Astrocyte of the spinal cord (primary cell): ENCODE measurements around the gene ZNF780A.

Source experiments
- DNase-seq: peaks from one replicate; pipeline ENCODE4 v3.0.0; 2011; ENCODE audit warnings: low read depth, low spot score
- H3K4me3 ChIP-seq: 2 replicates; pipeline ENCODE4 v1.5.1; 2011; ENCODE audit warnings: low read depth, mild to moderate bottlenecking, low read length, moderate library complexity
- CTCF ChIP-seq: IDR thresholded peaks from 2 replicates; pipeline ENCODE4 v1.5.1; 2012; ENCODE audit warnings: low read depth, mild to moderate bottlenecking, low read length, inconsistent platforms
- in situ Hi-C: cut with HindIII; loops from 2 replicates; pipeline ENCODE4 v1.10.0; 2017; ENCODE audit warnings: low sequenced_read_pairs

ZNF780A gene

DNA sequence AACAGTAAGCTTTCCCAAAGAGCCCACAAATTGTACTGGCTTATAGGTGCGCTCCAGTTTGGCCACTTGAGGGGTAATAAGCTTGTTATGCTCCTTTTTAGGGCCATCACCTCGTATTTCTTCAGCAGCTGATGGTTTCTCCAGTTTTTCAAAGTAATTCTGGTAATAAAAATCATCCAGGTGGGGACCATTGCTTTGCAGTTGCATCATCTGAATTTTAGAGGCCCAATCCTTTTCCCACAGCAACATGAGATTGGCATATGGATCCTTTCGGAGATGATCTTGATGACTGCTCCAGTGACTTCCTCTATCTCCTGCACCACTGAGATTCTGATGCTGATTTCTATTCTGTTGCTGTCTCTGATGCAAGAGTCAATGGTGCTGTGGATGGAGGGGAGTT, 66.8 kb downstream of the ZNF780A start:
- no peak overlapping the region for H3K4me3 ChIP-seq
- no peak for DNase-seq
- TF ChIP-seq CTCF: no peak
- in situ Hi-C loops: no loop called here
